ENCODE results near the gene BMPR1B.
"Not testable (repeated sequence)": the region's sequence is repeated elsewhere in the genome, so short reads cannot be mapped to it uniquely, and the experiment has no call there.

BMPR1B gene

DNA sequence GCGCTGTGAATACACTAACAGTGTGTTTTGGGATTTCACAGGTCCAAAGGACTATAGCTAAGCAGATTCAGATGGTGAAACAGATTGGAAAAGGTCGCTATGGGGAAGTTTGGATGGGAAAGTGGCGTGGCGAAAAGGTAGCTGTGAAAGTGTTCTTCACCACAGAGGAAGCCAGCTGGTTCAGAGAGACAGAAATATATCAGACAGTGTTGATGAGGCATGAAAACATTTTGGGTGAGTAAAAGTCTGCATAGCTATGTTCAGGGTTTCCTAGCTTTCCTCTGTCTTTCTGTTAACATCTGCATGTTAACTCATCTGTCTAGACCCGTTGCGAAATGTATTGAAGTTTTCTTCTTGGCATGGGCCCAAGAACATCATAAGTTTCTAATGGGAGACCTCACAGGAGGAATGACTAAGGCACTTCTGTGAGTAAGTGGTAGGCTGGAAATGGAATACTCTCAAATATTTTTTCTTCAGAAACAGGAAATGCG is 372.1 kb downstream of the BMPR1B start:
- H3K27me3 ChIP-seq (replicated peaks): no peaks in the 10 kb centered on the region
- H3K27ac ChIP-seq: peak overlapping the region; percentile 89
- TF ChIP-seq, protein P1, sequence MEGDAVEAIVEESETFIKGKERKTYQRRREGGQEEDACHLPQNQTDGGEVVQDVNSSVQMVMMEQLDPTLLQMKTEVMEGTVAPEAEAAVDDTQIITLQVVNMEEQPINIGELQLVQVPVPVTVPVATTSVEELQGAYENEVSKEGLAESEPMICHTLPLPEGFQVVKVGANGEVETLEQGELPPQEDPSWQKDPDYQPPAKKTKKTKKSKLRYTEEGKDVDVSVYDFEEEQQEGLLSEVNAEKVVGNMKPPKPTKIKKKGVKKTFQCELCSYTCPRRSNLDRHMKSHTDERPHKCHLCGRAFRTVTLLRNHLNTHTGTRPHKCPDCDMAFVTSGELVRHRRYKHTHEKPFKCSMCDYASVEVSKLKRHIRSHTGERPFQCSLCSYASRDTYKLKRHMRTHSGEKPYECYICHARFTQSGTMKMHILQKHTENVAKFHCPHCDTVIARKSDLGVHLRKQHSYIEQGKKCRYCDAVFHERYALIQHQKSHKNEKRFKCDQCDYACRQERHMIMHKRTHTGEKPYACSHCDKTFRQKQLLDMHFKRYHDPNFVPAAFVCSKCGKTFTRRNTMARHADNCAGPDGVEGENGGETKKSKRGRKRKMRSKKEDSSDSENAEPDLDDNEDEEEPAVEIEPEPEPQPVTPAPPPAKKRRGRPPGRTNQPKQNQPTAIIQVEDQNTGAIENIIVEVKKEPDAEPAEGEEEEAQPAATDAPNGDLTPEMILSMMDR (IDR thresholded peaks at IDR 0.05; ENCODE audit: low read depth, low read length, missing control alignments): no peak
- H3K4me3 ChIP-seq (ENCODE audit: low read depth, low read length): peak overlapping the region; percentile 20
- H3K36me3 ChIP-seq (replicated peaks): no peaks in the 10 kb centered on the region
- in situ Hi-C loops (cut with HindIII; ENCODE audit: low pct_ligation_motif_present, low sequenced_read_pairs): no loop called here
- peak; percentile 99 for DNase-seq

DNA sequence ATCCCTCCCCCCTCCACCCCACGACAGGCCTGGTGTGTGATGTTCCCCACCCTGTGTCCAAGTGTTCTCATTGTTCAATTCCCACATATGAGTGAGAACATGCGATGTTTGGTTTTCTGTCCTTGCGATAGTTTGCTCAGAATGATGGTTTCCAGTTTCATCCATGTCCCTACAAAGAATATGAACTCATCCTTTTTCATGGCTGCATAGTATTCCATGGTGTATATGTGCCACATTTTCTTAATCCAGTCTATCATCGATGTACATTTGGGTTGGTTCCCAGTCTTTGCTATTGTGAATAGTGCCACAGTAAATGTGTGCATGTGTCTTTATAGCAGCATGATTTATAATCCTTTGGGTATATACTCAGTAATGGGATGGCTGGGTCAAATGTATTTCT is 376.3 kb downstream of the BMPR1B start:
- H3K27me3 ChIP-seq (replicated peaks); H3K36me3 ChIP-seq (replicated peaks); H3K4me3 ChIP-seq (ENCODE audit: low read depth, low read length); H3K27ac ChIP-seq; DNase-seq; in situ Hi-C loops (cut with HindIII; ENCODE audit: low pct_ligation_motif_present, low sequenced_read_pairs): not testable (repeated sequence)

DNA sequence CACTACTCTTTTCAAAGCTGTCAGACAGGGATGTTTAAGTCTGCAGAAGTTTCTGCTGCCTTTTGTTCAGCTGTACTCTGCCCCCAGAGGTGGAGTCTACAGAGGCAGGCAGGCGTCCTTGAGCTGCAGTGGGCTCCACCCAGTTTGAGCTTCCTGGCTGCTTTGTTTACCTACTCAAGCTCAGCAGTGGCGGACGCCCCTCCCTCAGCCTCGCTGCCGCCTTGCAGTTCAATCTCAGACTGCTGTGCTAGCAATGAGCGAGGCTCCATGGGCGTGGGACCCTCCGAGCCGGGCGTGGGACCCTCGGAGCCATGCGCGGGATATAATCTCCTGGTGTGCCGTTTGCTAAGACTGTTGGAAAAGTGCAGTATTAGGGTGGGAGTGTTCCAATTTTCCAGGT is 381.7 kb downstream of the BMPR1B start:
- H3K27me3 ChIP-seq (replicated peaks); H3K36me3 ChIP-seq (replicated peaks); DNase-seq; H3K4me3 ChIP-seq (ENCODE audit: low read depth, low read length); in situ Hi-C loops (cut with HindIII; ENCODE audit: low pct_ligation_motif_present, low sequenced_read_pairs); H3K27ac ChIP-seq: not testable (repeated sequence)

DNA sequence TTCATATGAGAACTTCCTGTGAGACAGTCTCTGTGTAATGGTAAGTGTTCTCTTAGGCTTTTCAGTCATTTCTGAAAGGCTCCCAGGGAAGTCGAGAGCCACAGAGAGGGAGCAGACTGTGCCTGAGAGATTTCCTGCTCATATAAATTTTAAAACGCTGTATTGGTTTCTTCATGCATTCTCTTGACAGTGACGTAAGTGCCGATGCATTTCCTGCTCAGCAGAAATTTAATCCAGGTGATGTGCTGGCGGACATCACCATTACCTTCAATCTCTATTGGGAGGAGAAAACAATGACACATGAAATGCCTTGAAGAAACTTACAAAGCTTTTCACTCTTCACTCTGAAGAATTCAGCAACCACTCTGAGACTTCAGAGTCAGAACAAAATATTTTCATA is 383.6 kb downstream of the BMPR1B start:
- in situ Hi-C loops (cut with HindIII; ENCODE audit: low pct_ligation_motif_present, low sequenced_read_pairs): no loop called here
- Histone ChIP-seq H3K4me3 (ENCODE audit: low read depth, low read length) (no peak overlapping the region), H3K36me3 (replicated peaks) (no peaks in the 10 kb centered on the region), H3K27ac (no peak overlapping the region), H3K27me3 (replicated peaks) (no peaks in the 10 kb centered on the region)
- TF ChIP-seq, protein P1 (IDR thresholded peaks at IDR 0.05; ENCODE audit: low read depth, low read length, missing control alignments): no peak
- DNase-seq: no peak

DNA sequence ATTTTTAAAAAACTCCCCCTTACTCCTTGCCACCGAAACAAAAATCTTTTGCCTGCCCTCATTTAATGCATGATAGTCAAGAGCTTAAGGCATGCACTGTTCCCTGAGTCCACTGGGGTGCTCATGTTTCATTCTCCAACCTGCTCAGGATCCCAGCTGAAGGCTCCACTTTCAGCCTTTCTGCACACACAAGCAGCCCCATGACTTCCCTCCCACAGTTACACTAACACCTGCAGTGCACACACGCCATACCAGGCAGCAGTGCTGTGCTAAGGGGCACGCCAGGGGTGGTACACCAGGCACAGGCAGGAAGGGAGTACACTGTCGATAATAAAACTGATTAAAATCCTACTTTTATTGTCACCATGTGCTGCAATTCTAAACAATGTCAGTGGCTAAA is 385.2 kb downstream of the BMPR1B start:
- TF ChIP-seq, protein P1 (IDR thresholded peaks at IDR 0.05; ENCODE audit: low read depth, low read length, missing control alignments): no peak
- in situ Hi-C loops (cut with HindIII; ENCODE audit: low pct_ligation_motif_present, low sequenced_read_pairs): no loop called here
- no peak overlapping the region for H3K4me3 ChIP-seq (ENCODE audit: low read depth, low read length)
- no peak for DNase-seq
- no peaks in the 10 kb centered on the region for H3K36me3 ChIP-seq (replicated peaks)
- no peaks in the 10 kb centered on the region for H3K27me3 ChIP-seq (replicated peaks)
- no peak overlapping the region for H3K27ac ChIP-seq

DNA sequence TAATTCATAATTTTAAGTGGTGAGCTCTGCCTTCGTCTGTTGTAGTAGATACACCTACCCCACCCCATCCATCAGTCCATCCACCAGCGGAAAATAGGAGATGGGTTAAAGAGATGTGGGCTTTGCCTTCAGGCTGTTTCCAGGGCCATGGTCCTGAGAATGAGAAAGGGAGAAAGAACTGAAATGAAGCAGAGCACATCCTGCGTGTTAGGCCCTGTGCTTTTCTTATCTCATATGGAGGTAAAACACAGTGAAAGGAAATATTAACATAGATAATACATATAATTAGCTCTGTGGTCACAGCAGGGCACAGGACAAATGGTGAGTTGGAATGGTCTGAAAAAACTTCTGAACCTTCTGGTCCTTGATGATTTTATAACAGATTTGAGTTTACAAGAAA is 393.5 kb downstream of the BMPR1B start:
- Histone ChIP-seq H3K27ac (no peak overlapping the region), H3K36me3 (replicated peaks) (no peaks in the 10 kb centered on the region), H3K4me3 (ENCODE audit: low read depth, low read length) (no peak overlapping the region), H3K27me3 (replicated peaks) (no peaks in the 10 kb centered on the region)
- in situ Hi-C loops (cut with HindIII; ENCODE audit: low pct_ligation_motif_present, low sequenced_read_pairs): no loop called here
- DNase-seq: no peak
- TF ChIP-seq, protein P1 (IDR thresholded peaks at IDR 0.05; ENCODE audit: low read depth, low read length, missing control alignments): no peak

DNA sequence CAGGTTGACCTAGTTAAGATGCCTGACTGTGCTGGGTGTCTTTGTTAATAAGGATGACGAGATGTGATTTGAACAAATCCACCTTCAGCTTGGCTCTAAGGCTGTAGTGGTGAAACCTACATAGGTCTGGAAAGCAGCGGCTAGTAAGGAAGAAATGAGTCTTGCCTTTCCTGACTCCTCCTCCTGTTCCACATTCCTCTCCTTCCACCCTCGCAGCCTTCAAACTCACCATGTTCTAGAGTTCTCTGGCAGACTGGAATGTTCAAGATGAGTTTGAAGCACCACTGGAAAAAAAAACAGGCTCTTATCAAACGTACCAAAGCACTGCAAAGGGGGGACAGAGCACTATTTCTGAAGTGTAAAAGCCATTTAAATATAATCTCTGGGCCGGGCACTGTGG is 395.4 kb downstream of the BMPR1B start:
- in situ Hi-C loops (cut with HindIII; ENCODE audit: low pct_ligation_motif_present, low sequenced_read_pairs): no loop called here

More for the DNA sequence above, 395.4 kb downstream of the BMPR1B start:
- H3K4me3 ChIP-seq (ENCODE audit: low read depth, low read length): no peak overlapping the region
- H3K36me3 ChIP-seq (replicated peaks): no peaks in the 10 kb centered on the region
- DNase-seq: no peak
- TF ChIP-seq, protein P1 (IDR thresholded peaks at IDR 0.05; ENCODE audit: low read depth, low read length, missing control alignments): no peak
- no peaks in the 10 kb centered on the region for H3K27me3 ChIP-seq (replicated peaks)
- no peak overlapping the region for H3K27ac ChIP-seq

All from brain microvascular endothelial cell (primary cell).